HepG2 (cell line): ENCODE measurements around the gene RABGGTA. TPM values are rescaled to one million over a fixed set of nuclear protein-coding genes. Genes with fewer than 3 reads are reported as not detected.

ENCODE experiments used
- ATM ChIP-seq: fragments of 450-650 bp; IDR thresholded peaks from 2 replicates; pipeline ENCODE4 v1.7.1; 2017; ENCODE audit warnings: mild to moderate bottlenecking, borderline replicate concordance
- ISL2 ChIP-seq: sonication (generic); formaldehyde crosslinking; IDR thresholded peaks from 2 replicates; pipeline ENCODE4 v1.5.0; 2020; ENCODE audit warnings: missing genetic modification reagents
- KDM5A ChIP-seq: fragments of 200-600 bp; sonication (generic); IDR thresholded peaks from 2 replicates; pipeline ENCODE4 v1.7.0; 2018; ENCODE audit warnings: antibody characterized with exemption, mild to moderate bottlenecking, low read length, borderline replicate concordance
- KDM5B ChIP-seq: sonication (generic); formaldehyde crosslinking; IDR thresholded peaks from 2 replicates; pipeline ENCODE4 v1.4.0; 2020; ENCODE audit warnings: missing genetic modification reagents, mild to moderate bottlenecking, borderline replicate concordance
- LCORL ChIP-seq, 2 experiments: fragments of 450-650 bp in 1 of 2; sonication (generic) in 1 of 2; formaldehyde crosslinking in 1 of 2; IDR thresholded peaks; 2 replicates each; pipeline versions ENCODE4 v1.5.0 to v1.6.1; 2017 to 2020; ENCODE audit warnings: antibody characterized with exemption in 1 of 2, missing genetic modification reagents in 1 of 2
- MAFK ChIP-seq, 2 experiments: IDR thresholded peaks in 1 of 2; conservative IDR thresholded peaks in 1 of 2; 2 replicates each; pipeline ENCODE4 v1.6.1; 2011; ENCODE audit warnings: improper control_type of control experiment in 2 of 2, low read length in 2 of 2
- NFKB2 ChIP-seq: sonication (generic); formaldehyde crosslinking; IDR thresholded peaks from 2 replicates; pipeline ENCODE4 v1.4.0; 2020; ENCODE audit warnings: missing genetic modification reagents, borderline replicate concordance
- NFKBIZ ChIP-seq: IDR thresholded peaks from 2 replicates; pipeline ENCODE4 v1.6.1; 2018; ENCODE audit warnings: missing genetic modification reagents, missing compliant biosample characterization
- PITX1 ChIP-seq: sonication (generic); formaldehyde crosslinking; IDR thresholded peaks from 2 replicates; pipeline ENCODE4 v1.5.1; 2020; ENCODE audit warnings: mild to moderate bottlenecking, missing genetic modification reagents
- SNAI1 ChIP-seq: sonication (generic); formaldehyde crosslinking; IDR thresholded peaks from 2 replicates; pipeline ENCODE4 v1.5.0; 2020; ENCODE audit warnings: mild to moderate bottlenecking, missing genetic modification reagents, borderline replicate concordance
- SRSF4 ChIP-seq: fragments of 200-400 bp; formaldehyde crosslinking; IDR thresholded peaks from one replicate; pipeline ENCODE4 v1.6.1; 2018; ENCODE audit warnings: mild to moderate bottlenecking, low read depth, low read length, moderate library complexity; ENCODE audit not compliant: poor library complexity, severe bottlenecking
- ZNF253 ChIP-seq: sonication (generic); formaldehyde crosslinking; IDR thresholded peaks from 2 replicates; pipeline ENCODE4 v1.8.0; 2022; ENCODE audit warnings: mild to moderate bottlenecking, missing genetic modification reagents, borderline replicate concordance
- ZSCAN30 ChIP-seq: sonication (generic); formaldehyde crosslinking; IDR thresholded peaks from 2 replicates; pipeline ENCODE4 v1.5.0; 2020; ENCODE audit warnings: mild to moderate bottlenecking, missing genetic modification reagents
- polyA plus RNA-seq, 8 experiments: library from polyadenylated mRNA; depleted of rRNA in 3 of 8; stranded (reverse) in 7 of 8; unstranded in 1 of 8; fragments of >200 nt; fragmentation: Illumina TruSeq in 4 of 8; extraction: Trizol in 4 of 8; gene quantifications; 2 replicates each; pipeline versions ENCODE4 v1.2.1 to v1.2.3, GENCODE V29; 2011 to 2016; ENCODE audit warnings: low read depth in 4 of 8, missing spikeins in 1 of 8, mixed read lengths in 1 of 8; ENCODE audit not compliant: insufficient read depth in 1 of 8
- total RNA-seq, 5 experiments: library from RNA; depleted of rRNA; stranded (reverse); fragments of >200 nt; fragmentation: Illumina TruSeq; extraction: Trizol; gene quantifications; 2 replicates each; pipeline ENCODE4 v1.2.3, GENCODE V29; 2016; ENCODE audit warnings: low read depth in 1 of 5
- TF ChIP-seq, protein P1 (sequence below): sonication (generic); formaldehyde crosslinking; IDR thresholded peaks from 2 replicates; pipeline ENCODE4 v1.5.0; 2020; ENCODE audit warnings: missing genetic modification reagents, mild to moderate bottlenecking, borderline replicate concordance
- TF ChIP-seq, protein P2 (sequence below): IDR thresholded peaks from 2 replicates; pipeline ENCODE4 v1.6.1; 2016; ENCODE audit warnings: missing genetic modification reagents, missing compliant biosample characterization
- TF ChIP-seq, protein P3 (sequence below): sonication (generic); formaldehyde crosslinking; IDR thresholded peaks from 2 replicates; pipeline ENCODE4 v1.5.1; 2020; ENCODE audit warnings: missing genetic modification reagents, mild to moderate bottlenecking, borderline replicate concordance
- TF ChIP-seq, protein P4 (sequence below): sonication (generic); formaldehyde crosslinking; IDR thresholded peaks from 2 replicates; pipeline ENCODE4 v1.4.0; 2020; ENCODE audit warnings: missing genetic modification reagents, mild to moderate bottlenecking, borderline replicate concordance
- TF ChIP-seq, protein P5 (sequence below): sonication (generic); formaldehyde crosslinking; IDR thresholded peaks from 2 replicates; pipeline ENCODE4 v1.5.0; 2020; ENCODE audit warnings: mild to moderate bottlenecking, missing genetic modification reagents

The RABGGTA gene
- total and polyA plus RNA-seq, 2 of the 13 experiments (the other 11 are each of a cell fraction or from before 2014, with no cell fraction given), result 57.9 to 90.8 TPM

DNA sequence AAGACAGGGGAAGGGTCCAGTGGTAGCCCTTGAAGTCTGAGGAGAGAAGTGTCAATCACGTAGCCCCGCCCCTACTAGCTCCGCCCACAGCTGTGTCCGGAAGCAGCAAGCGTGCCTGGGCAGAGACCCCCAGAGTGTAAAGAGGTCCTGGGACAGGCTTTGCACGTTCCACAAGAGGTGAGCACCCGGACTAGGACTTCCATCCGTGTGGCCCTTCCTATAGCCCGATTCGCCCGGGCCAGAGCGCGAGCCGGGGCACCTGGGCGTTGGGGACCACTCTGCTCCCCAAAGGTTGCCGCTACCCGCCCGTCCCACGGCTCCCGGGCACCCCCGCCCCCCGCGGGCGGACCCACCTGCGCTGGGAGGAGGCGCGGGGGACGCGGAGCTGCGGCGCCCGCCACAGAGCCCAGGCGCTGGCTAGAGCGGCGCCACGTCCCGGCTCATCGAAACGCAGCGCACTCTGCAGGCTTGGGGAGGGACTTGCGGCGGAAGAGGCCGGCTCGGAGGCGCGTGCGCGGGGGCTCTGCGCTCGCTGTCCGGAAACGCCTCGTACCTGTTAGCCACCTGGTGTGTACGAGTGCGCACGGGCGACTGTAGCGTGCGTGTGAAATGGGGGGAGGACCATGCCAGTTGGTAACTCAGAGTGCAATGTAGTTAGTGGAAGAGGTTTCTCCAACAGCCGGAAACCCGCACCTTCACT is at the start of gene RABGGTA (continued):
- TF ChIP-seq, protein P1, sequence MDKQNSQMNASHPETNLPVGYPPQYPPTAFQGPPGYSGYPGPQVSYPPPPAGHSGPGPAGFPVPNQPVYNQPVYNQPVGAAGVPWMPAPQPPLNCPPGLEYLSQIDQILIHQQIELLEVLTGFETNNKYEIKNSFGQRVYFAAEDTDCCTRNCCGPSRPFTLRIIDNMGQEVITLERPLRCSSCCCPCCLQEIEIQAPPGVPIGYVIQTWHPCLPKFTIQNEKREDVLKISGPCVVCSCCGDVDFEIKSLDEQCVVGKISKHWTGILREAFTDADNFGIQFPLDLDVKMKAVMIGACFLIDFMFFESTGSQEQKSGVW (CRISPR knock-in tag), result peak; percentile 80; the same call in 1 of the 2 replicates
- TF ChIP-seq MAFK (conservative IDR thresholded peaks at IDR 0.05 in 1 of 2, IDR thresholded peaks at IDR 0.05 in 1 of 2; ENCODE audit: low read length in 2 of 2), result peak in 1 of 2 experiments; percentile 14; a peak in 2 of 4 replicates
- peak; percentile 94 for TF ChIP-seq KDM5A
- TF ChIP-seq LCORL (IDR thresholded peaks at IDR 0.05), result no peak
- peak; percentile 99 for TF ChIP-seq LCORL (CRISPR knock-in tag; IDR thresholded peaks at IDR 0.05)
- peak; percentile 97 for TF ChIP-seq SRSF4
- peak; percentile 100 for TF ChIP-seq KDM5B
- TF ChIP-seq NFKB2, result peak; percentile 100
- TF ChIP-seq PITX1, result peak; percentile 97
- TF ChIP-seq NFKBIZ (CRISPR knock-in tag), result peak; percentile 97
- TF ChIP-seq ISL2 (CRISPR knock-in tag), result peak; percentile 95
- TF ChIP-seq ZNF253 (CRISPR knock-in tag), result peak; percentile 92; the same call in 1 of the 2 replicates
- TF ChIP-seq, protein P2, sequence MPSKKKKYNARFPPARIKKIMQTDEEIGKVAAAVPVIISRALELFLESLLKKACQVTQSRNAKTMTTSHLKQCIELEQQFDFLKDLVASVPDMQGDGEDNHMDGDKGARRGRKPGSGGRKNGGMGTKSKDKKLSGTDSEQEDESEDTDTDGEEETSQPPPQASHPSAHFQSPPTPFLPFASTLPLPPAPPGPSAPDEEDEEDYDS (CRISPR knock-in tag), result peak; percentile 82; the same call in 1 of the 2 replicates
- TF ChIP-seq, protein P3, sequence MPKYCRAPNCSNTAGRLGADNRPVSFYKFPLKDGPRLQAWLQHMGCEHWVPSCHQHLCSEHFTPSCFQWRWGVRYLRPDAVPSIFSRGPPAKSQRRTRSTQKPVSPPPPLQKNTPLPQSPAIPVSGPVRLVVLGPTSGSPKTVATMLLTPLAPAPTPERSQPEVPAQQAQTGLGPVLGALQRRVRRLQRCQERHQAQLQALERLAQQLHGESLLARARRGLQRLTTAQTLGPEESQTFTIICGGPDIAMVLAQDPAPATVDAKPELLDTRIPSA (CRISPR knock-in tag), result peak; percentile 88
- no peak for TF ChIP-seq ATM
- TF ChIP-seq, protein P4, sequence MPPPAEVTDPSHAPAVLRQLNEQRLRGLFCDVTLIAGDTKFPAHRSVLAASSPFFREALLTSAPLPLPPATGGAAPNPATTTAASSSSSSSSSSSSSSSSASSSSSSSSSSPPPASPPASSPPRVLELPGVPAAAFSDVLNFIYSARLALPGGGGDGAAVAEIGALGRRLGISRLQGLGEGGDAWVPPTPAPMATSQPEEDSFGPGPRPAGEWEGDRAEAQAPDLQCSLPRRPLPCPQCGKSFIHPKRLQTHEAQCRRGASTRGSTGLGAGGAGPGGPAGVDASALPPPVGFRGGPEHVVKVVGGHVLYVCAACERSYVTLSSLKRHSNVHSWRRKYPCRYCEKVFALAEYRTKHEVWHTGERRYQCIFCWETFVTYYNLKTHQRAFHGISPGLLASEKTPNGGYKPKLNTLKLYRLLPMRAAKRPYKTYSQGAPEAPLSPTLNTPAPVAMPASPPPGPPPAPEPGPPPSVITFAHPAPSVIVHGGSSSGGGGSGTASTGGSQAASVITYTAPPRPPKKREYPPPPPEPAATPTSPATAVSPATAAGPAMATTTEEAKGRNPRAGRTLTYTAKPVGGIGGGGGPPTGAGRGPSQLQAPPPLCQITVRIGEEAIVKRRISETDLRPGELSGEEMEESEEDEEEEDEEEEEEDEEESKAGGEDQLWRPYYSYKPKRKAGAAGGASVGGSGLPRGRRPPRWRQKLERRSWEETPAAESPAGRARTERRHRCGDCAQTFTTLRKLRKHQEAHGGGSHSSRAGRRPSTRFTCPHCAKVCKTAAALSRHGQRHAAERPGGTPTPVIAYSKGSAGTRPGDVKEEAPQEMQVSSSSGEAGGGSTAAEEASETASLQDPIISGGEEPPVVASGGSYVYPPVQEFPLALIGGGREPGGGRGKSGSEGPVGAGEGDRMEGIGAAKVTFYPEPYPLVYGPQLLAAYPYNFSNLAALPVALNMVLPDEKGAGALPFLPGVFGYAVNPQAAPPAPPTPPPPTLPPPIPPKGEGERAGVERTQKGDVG (CRISPR knock-in tag), result peak; percentile 77; the same call in 1 of the 2 replicates
- TF ChIP-seq, protein P5, sequence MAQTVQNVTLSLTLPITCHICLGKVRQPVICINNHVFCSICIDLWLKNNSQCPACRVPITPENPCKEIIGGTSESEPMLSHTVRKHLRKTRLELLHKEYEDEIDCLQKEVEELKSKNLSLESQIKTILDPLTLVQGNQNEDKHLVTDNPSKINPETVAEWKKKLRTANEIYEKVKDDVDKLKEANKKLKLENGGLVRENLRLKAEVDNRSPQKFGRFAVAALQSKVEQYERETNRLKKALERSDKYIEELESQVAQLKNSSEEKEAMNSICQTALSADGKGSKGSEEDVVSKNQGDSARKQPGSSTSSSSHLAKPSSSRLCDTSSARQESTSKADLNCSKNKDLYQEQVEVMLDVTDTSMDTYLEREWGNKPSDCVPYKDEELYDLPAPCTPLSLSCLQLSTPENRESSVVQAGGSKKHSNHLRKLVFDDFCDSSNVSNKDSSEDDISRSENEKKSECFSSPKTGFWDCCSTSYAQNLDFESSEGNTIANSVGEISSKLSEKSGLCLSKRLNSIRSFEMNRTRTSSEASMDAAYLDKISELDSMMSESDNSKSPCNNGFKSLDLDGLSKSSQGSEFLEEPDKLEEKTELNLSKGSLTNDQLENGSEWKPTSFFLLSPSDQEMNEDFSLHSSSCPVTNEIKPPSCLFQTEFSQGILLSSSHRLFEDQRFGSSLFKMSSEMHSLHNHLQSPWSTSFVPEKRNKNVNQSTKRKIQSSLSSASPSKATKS (CRISPR knock-in tag), result no peak; the same call in 1 of the 2 replicates
- TF ChIP-seq SNAI1 (CRISPR knock-in tag), result peak; percentile 99
- peak; percentile 74; the same call in 1 of the 2 replicates for TF ChIP-seq ZSCAN30 (CRISPR knock-in tag)
